OCI-M1 (cell line): ENCODE measurements around the gene ADORA3.
"Not testable (repeated sequence)": the region's sequence is repeated elsewhere in the genome, so short reads cannot be mapped to it uniquely, and the experiment has no call there.

ENCODE experiments used
- DNase-seq: peaks from one replicate; lab custom pipeline; 2025; lab: John Stamatoyannopoulos, UW

ADORA3 gene

GRCh38 chr1:111503585-111504060 is at the start of gene ADORA3, which contains the start of gene TMIGD3:
Gene ADORA3 (minus strand): TSS chr1:111503633. CDS start chr1:111503354, 279 bp downstream.
Gene TMIGD3 (minus strand): TSS chr1:111503633. CDS start chr1:111503354, 279 bp downstream.
- peak; percentile 86 for DNase-seq

- DNase-seq = no peak
Measured at GRCh38 chr1:111553196-111553595, 49.8 kb upstream of the ADORA3 start.

GRCh38 chr1:111552587-111552986 is 49.2 kb upstream of the ADORA3 start:
- DNase-seq = no peak

- no peak for DNase-seq
Measured at GRCh38 chr1:111551623-111552411, 48.4 kb upstream of the ADORA3 start.

- DNase-seq = not testable (repeated sequence)
Measured at GRCh38 chr1:111547786-111548185, 44.4 kb upstream of the ADORA3 start.

GRCh38 chr1:111542187-111542586 is 38.8 kb upstream of the ADORA3 start:
- DNase-seq = no peak

- no peak for DNase-seq
Measured at GRCh38 chr1:111541721-111542120, 38.3 kb upstream of the ADORA3 start.

- DNase-seq = no peak
Measured at GRCh38 chr1:111540928-111541327, 37.5 kb upstream of the ADORA3 start.

GRCh38 chr1:111538343-111539025 is 35.1 kb upstream of the ADORA3 start:
- DNase-seq = no peak

- no peak for DNase-seq
Measured at GRCh38 chr1:111535256-111536191, 32.1 kb upstream of the ADORA3 start.

GRCh38 chr1:111520053-111520452 is 16.6 kb upstream of the ADORA3 start:
- no peak for DNase-seq

GRCh38 chr1:111517469-111518225 is 14.2 kb upstream of the ADORA3 start:
- DNase-seq = no peak

GRCh38 chr1:111516005-111516535 is 12.6 kb upstream of the ADORA3 start:
- DNase-seq = peak; percentile 83

- no peak for DNase-seq
Measured at GRCh38 chr1:111515291-111516004, 12.0 kb upstream of the ADORA3 start.

GRCh38 chr1:111513410-111514020 is 10.1 kb upstream of the ADORA3 start:
- no peak for DNase-seq

- DNase-seq = no peak
Measured at GRCh38 chr1:111512931-111513330, 9.5 kb upstream of the ADORA3 start.

GRCh38 chr1:111512132-111512889 is 8.9 kb upstream of the ADORA3 start:
- DNase-seq = no peak

GRCh38 chr1:111511370-111511769 is 7.9 kb upstream of the ADORA3 start:
- DNase-seq = no peak

GRCh38 chr1:111509997-111510375 is 6.6 kb upstream of the ADORA3 start:
- no peak for DNase-seq
